Hematopoietic multipotent progenitor cell treated with erythropoietin and hydrocortisone succinate and interleukin-3 and kit ligand, for 15 days (in vitro differentiated cells): ENCODE data around the gene CNGB1.
"Not testable (repeated sequence)": the region's sequence is repeated elsewhere in the genome, so short reads cannot be mapped to it uniquely, and the experiment has no call there.

Experiments
- DNase-seq: peaks from one replicate; pipeline ENCODE4 v3.0.0-alpha.2; 2015; ENCODE audit warnings: low spot score

The CNGB1 gene

GRCh38 chr16:57887711-57888110, 83.2 kb downstream of the CNGB1 start:
- DNase-seq, result no peak

GRCh38 chr16:57886427-57886826, 84.5 kb downstream of the CNGB1 start:
- no peak for DNase-seq

- no peak for DNase-seq
Measured at GRCh38 chr16:57884655-57885133, 86.2 kb downstream of the CNGB1 start.

GRCh38 chr16:57883953-57884654, 86.8 kb downstream of the CNGB1 start:
- DNase-seq, result no peak

GRCh38 chr16:57883480-57883879, 87.4 kb downstream of the CNGB1 start:
- DNase-seq, result no peak

GRCh38 chr16:57882792-57883191, 88.1 kb downstream of the CNGB1 start:
- DNase-seq, result no peak

- no peak for DNase-seq
Measured at GRCh38 chr16:57882206-57882605, 88.7 kb downstream of the CNGB1 start.

- no peak for DNase-seq
Measured at GRCh38 chr16:57878586-57878985, 92.3 kb downstream of the CNGB1 start.

- no peak for DNase-seq
Measured at GRCh38 chr16:57876210-57876609, 94.7 kb downstream of the CNGB1 start.

GRCh38 chr16:57875347-57875746, 95.6 kb downstream of the CNGB1 start:
- no peak for DNase-seq

- DNase-seq, result no peak
Measured at GRCh38 chr16:57873218-57873617, 97.7 kb downstream of the CNGB1 start.

- DNase-seq, result not testable (repeated sequence)
Measured at GRCh38 chr16:57872764-57873163, 98.2 kb downstream of the CNGB1 start.

GRCh38 chr16:57871456-57871855, 99.5 kb downstream of the CNGB1 start:
- DNase-seq, result no peak

- DNase-seq, result no peak
Measured at GRCh38 chr16:57870753-57871454, 100.0 kb downstream of the CNGB1 start.

GRCh38 chr16:57868913-57869520, 101.9 kb downstream of the CNGB1 start:
- no peak for DNase-seq

GRCh38 chr16:57867000-57867561, 103.8 kb downstream of the CNGB1 start:
- DNase-seq, result no peak

GRCh38 chr16:57866529-57866918, 104.4 kb downstream of the CNGB1 start:
- no peak for DNase-seq

GRCh38 chr16:57865746-57866528, 105.0 kb downstream of the CNGB1 start:
- no peak for DNase-seq

GRCh38 chr16:57863434-57864160, 107.3 kb downstream of the CNGB1 start:
- no peak for DNase-seq

- DNase-seq, result no peak
Measured at GRCh38 chr16:57862698-57863433, 108.1 kb downstream of the CNGB1 start.

GRCh38 chr16:57859331-57859730, 111.6 kb downstream of the CNGB1 start:
- DNase-seq, result no peak
